HG03342 (cell line): Measurements from ENCODE around the gene RILPL2.
A peak's percentile ranks its signal among the peaks of the same experiment; 100 is the strongest.
"Not testable (repeated sequence)": the region's sequence is repeated elsewhere in the genome, so short reads cannot be mapped to it uniquely, and the experiment has no call there.

Experiments
- ATAC-seq: cut with Tn5 transposase; IDR thresholded peaks from one replicate; pipeline ENCODE4 v1.9.1; 2021; ENCODE audit warnings: mild to moderate bottlenecking, moderate library complexity; ENCODE audit not compliant: unreplicated experiment

The RILPL2 gene

GRCh38 chr12:123407269-123407668, 29.2 kb downstream of the RILPL2 start:
- not testable (repeated sequence) for ATAC-seq

GRCh38 chr12:123404581-123404980, 31.9 kb downstream of the RILPL2 start:
- no peak for ATAC-seq

- ATAC-seq: no peak
Measured at GRCh38 chr12:123401753-123402683, 34.5 kb downstream of the RILPL2 start.

DNA sequence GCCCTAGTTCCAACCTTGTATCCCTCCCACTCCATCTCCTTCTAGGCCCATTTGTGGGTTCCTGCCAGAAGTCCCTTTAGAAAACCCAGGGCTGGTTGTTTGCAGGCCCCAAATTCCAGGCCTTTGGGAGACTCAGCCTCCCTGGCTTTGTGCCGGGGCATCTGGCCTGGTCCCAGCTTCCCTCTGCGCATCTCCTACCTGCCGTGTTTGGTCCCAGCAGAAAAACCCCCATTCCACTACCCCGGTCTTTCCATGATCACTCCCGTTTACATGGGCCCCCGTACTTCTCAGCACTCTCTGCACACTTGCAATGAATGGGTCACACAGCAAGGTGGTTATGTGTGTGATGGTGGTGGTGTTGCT, 37.2 kb downstream of the RILPL2 start:
- no peak for ATAC-seq

- ATAC-seq: no peak
Measured at GRCh38 chr12:123398550-123399254, 37.8 kb downstream of the RILPL2 start.

DNA sequence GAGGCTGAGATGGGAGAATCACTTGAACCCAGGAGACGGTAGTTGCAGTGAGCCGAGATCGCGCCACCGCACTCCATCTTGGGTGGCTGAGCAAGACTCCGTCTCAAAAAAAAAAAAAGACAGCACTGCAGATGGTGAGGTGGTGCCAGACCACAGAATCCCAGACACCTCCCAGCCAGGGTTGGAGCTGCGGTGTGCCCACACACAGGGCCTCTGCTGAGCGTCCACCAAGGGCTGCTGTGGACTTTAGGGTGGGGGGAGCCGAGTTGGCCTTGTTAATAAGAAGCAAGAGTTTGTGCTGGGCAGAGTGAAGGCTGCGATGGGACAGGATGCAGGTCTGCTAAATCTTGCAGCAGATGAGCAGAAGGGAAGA, 38.3 kb downstream of the RILPL2 start:
- no peak for ATAC-seq

DNA sequence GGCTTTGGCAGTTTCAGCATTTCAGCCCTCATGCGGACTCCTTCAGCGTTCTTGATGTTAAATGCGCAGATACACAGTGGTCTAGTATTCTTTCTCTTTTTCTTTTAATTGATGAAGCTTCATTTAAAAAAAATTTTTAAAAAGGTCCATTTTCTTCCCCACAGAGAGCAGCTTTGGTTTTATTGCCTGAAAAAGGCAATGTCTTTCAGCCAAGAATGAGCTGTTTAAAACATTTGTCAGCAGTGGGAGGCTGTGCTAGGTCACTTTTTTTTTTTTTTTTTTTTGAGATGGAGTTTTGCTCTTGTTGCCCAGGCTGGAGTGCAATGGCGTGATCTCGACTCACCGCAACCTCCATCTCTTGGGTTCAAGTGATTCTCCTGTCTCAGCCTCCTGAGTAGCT, 39.1 kb downstream of the RILPL2 start:
- ATAC-seq: no peak

- no peak for ATAC-seq
Measured at GRCh38 chr12:123396954-123397353, 39.5 kb downstream of the RILPL2 start.

- no peak for ATAC-seq
Measured at GRCh38 chr12:123396543-123396942, 39.9 kb downstream of the RILPL2 start.

DNA sequence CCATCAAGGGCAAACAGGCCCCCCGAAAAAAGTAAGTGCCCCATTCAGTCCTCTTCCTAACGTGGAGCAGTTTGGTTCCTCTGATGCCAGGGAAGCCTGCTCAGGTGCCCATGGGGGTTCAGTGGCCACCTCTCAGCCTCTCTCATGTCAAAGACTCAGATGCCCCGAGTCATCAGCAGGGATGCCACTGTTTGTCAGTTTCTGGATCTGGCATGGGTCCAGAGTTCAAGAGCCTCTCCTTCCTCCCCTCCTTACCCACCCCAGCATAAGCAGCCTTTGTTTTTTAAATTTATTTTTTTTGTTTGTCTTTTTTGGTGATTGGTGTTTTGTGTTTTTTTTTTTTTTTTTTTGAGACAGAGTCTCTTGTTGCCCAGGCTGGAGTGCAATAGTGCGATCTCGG, 41.2 kb downstream of the RILPL2 start:
- ATAC-seq: no peak

DNA sequence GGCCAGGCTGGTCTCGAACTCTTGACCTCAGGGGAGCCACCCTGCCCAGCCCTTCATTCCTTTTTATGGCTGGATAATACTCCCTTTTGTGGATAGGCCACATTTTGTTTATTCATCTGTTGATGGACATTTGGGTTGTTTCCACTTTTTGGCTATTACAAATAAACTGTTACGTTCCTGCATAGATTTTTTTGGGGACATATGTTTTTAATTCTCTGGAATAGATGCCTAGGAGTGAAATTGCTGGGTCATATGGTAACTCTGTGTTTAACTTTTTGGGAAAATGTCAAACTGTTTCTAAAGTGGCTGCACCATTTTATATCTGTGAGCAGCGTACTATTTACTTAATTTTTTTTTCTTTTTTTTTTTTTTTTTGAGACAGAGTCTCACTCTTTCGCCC, 42.7 kb downstream of the RILPL2 start:
- ATAC-seq: no peak

GRCh38 chr12:123391546-123392343, 44.7 kb downstream of the RILPL2 start:
- no peak for ATAC-seq

DNA sequence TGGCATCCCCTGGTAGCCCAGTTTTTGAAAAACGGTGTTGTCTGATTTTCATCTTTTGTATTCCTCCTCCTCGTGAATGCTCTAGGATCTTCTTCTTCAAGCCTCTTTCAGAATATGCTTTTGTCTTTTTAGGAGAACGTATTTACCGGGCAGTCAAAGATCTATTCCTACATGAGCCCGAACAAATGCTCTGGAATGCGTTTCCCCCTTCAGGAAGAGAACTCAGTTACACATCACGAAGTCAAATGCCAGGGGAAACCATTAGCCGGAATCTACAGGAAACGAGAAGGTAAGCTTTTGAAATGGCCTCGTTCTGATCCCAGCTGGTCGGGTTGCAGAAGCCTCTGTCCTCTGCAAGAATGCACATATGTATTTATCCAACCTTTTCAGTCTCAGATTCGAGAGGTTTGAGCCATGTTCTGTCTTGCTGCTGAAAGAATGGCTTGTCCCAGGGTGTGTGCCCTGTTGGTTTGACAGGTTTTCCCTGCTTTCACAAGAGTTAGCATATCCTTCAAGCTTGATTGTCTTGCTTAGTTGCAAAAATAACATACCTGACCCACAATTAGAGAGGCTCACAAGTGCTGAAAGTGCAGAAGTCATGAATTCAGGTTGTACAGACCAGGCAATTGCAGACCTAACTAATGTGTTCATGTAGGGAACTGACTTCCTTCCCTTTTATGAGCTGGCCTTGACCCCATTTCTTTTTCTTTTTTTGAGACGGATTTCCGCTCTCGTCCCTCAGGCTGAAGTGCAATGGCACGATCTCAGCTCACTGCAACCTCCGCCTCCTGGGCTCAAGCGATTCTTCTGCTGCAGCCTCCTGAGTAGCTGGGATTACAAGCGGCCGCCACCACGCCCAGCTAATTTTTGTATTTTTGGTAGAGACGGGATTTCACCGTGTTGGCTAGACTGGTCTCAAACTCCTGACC, 45.7 kb downstream of the RILPL2 start:
- ATAC-seq: no peak

- peak; percentile 12 for ATAC-seq
Measured at GRCh38 chr12:123389560-123390351, 46.7 kb downstream of the RILPL2 start.

- peak; percentile 19 for ATAC-seq
Measured at GRCh38 chr12:123388951-123389559, 47.4 kb downstream of the RILPL2 start.

DNA sequence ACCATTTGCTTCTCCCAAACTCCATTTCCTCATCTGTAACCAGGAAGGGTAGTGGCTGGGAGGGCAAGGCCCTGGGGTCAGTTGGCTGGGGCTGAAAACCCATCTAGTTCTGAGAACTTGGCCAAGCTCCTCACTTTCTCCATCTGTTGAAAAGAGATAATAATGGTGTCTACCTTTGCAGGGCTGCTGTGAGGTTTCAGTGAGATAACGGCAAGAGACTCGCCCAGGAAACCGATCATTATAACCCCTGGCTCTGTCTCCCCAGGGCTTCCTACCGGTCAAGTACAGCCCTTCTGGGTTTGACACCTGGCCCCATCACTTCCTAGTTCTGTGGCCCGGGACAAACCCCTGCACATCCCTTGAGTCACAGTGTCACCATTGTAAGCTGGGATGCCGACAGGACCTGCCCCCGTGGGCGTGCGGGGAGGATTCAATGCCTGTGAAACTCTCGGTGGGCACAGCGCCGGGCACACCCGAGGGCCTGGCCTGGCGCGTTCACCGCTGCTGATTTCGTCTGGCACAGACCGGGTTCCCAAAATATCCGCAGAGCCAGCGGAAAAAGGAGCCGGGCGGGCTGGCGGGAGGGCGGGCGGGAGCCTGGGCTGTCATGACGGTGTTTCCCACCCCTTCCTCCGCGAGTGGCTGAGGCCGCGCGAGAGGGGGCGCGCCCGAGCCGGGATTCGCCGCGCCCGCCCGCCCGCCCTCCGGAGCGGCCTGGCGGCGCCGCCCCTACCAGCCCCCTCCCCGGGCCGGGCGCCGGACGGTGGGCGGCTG, 48.1 kb downstream of the RILPL2 start:
- ATAC-seq: peak; percentile 33

DNA sequence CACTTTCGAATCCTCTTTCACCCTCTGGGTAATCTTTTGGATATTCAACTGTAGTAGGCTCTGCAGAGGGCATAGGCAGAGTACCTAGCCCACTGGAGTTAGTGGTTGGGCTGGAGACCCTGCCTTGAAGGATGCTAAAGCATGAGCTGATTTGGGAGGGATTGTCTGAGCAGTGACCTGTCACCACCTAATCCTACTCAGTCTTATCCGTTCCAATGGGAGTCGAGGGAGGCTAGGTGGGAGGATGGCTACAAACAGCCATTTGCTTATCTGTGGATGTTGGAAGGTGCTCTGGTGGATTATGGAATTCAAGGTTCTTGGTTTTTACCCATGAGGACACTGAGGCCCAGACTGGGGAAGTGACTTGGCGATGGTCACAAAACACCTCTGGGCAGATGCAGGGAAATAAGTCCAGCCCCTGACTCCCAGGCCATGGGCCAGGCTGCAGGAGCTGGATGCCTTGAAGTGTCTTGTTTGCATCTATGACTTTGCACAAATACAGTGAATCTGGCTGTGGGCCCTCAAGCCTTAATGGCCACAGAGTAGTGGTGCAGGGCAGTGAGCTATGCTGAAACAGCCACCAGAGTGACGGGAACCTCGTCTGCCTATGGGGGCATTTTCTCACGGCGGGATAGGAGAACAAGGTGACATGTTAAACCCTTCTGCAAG, 48.8 kb downstream of the RILPL2 start:
- no peak for ATAC-seq

- not testable (repeated sequence) for ATAC-seq
Measured at GRCh38 chr12:123385536-123385935, 50.9 kb downstream of the RILPL2 start.
